ENCODE results near the gene CCR9. TPM values are rescaled to one million over a fixed set of nuclear protein-coding genes. Genes with fewer than 3 reads are reported as not detected.

The CCR9 gene
- total and polyA plus RNA-seq, 9 donors, result 0.09 TPM; not detected in 8

DNA sequence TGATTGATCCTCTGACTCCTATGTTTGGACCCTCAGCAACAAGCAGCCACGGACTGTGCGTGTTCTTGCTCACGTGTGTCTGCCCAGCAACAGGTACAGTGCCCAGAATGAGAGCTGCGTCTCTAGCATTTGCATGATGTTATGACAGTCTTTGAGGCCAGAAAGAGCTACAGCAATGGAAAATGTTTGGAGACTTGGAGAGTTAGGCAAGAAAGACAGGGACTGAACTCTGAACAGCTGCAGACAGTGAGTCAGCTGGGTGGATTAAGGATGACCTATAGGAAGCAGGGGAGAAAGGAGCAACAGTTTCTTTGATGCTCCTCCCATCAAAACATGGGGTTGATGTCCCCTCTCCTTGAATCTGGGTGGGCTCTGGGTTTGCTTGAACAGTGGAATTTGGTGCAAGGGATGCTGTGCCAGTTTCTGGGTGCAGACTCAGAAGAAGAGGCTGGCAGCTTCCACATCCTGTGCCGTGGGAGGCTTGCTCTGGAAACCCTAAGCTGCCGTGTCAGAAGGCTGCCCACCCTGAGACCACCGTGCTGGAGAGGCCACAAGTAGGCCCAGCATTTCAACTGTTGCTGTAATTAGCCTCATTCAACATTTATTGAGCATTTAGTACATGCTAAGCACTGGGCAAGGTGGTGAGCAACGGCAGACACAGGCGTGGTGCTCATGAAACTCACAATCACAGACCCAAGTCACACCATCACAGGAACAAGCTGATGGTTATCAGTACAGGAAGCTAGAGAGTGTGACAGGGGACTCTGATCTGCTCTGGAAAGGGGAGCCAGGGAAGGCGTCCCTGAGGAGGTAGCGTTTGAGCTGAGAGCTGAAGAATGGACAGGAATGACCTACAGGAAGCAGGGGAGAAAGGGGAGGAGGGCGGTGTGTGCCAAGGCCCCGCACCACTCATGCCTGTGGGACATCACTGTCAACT, 21.7 kb downstream of the CCR9 start:
- peak; percentile 52 for DNase-seq
- Histone ChIP-seq H3K9me3 (replicated peaks; ENCODE audit: control insufficient read depth, low read depth, low read length) (no peaks in the 10 kb centered on the region), H3K4me1 (ENCODE audit: control insufficient read depth, insufficient read depth, low read length) (peaks cover 12% of the 10 kb centered on the region), H3K27ac (ENCODE audit: low read length) (no peak overlapping the region), H3K36me3 (ENCODE audit: control insufficient read depth, insufficient read depth, low read length) (no peaks in the 10 kb centered on the region), H3K27me3 (ENCODE audit: control insufficient read depth, insufficient read depth, low read length) (no peaks in the 10 kb centered on the region), H3K4me3 (ENCODE audit: low read length) (no peak overlapping the region)
- WGBS (ENCODE audit: insufficient coverage), result 64% methylated on average over 9 of the region's 13 CpGs

DNA sequence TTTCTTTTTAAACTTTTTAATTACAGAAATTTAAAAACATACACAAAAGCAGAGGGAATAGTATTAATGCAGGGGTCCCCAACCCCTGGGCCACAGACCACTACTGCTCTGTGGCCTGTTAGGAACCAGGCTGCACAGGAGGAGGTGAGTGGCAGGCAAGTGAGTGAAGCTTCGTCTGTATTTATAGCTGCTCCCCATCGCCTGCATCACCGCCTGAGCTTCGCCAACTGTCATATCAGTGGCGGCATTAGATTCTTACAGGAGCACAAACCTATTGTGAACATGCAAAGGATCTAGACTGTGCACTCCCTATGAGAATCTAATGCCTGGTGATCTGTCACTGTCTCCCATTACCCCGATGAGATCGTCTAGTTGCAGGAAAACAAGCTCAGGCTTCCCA, 22.4 kb downstream of the CCR9 start:
- no peak overlapping the region for H3K4me3 ChIP-seq (ENCODE audit: low read length)
- H3K4me1 ChIP-seq (ENCODE audit: control insufficient read depth, insufficient read depth, low read length), result peaks cover 12% of the 10 kb centered on the region
- H3K27ac ChIP-seq (ENCODE audit: low read length), result no peak overlapping the region
- DNase-seq, result no peak
- no peaks in the 10 kb centered on the region for H3K36me3 ChIP-seq (ENCODE audit: control insufficient read depth, insufficient read depth, low read length)
- H3K27me3 ChIP-seq (ENCODE audit: control insufficient read depth, insufficient read depth, low read length), result no peaks in the 10 kb centered on the region
- WGBS (ENCODE audit: insufficient coverage), result 83% methylated on average over 5 of the region's 7 CpGs
- no peaks in the 10 kb centered on the region for H3K9me3 ChIP-seq (replicated peaks; ENCODE audit: control insufficient read depth, low read depth, low read length)

DNA sequence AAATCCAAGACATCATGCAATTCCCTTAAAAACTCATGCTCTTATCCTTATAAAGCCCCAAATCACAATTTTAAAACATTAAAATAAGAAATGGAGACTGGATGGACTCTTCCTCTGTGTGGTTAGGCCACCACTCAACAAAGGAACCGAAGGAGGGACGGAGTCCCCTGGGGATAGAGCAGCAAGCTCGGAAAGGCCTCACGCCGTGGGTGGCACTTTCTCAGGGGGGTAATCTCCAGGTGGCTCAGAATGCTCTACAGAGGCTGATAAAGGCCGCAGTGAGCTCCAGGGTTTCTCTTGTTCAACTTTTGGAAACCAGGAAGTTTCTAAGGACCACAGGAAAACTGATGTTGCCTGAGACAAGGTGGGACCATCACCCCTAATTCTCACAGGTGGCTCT, 23.2 kb downstream of the CCR9 start:
- Histone ChIP-seq H3K4me3 (ENCODE audit: low read length) (no peak overlapping the region), H3K9me3 (replicated peaks; ENCODE audit: control insufficient read depth, low read depth, low read length) (no peaks in the 10 kb centered on the region), H3K36me3 (ENCODE audit: control insufficient read depth, insufficient read depth, low read length) (no peaks in the 10 kb centered on the region), H3K27me3 (ENCODE audit: control insufficient read depth, insufficient read depth, low read length) (no peaks in the 10 kb centered on the region), H3K27ac (ENCODE audit: low read length) (no peak overlapping the region), H3K4me1 (ENCODE audit: control insufficient read depth, insufficient read depth, low read length) (peaks cover 12% of the 10 kb centered on the region)
- WGBS (ENCODE audit: insufficient coverage), result 74% methylated on average over 6 of the region's 6 CpGs
- no peak for DNase-seq

DNA sequence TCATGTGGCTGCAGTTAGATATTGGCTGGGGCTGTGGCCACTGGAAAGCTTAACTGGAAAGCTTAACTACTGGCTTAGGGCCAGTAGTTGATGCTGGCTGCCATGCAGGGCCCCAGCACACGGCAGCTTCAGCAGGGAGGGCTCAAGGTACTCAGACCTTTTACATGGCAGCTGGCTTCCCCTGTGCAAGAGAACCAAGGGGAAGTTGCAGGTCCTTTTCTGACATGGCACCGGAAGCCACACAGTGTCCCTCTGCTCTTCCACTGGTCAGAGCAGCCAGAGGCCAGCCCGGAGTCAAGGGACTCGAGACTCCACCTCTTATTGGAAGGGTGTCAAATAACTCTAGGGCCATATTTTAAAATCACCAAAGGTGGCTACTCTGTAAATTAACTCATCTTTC, 24.5 kb downstream of the CCR9 start:
- Histone ChIP-seq H3K36me3 (ENCODE audit: control insufficient read depth, insufficient read depth, low read length) (no peaks in the 10 kb centered on the region), H3K27ac (ENCODE audit: low read length) (no peak overlapping the region), H3K4me3 (ENCODE audit: low read length) (no peak overlapping the region), H3K27me3 (ENCODE audit: control insufficient read depth, insufficient read depth, low read length) (no peaks in the 10 kb centered on the region), H3K9me3 (replicated peaks; ENCODE audit: control insufficient read depth, low read depth, low read length) (no peaks in the 10 kb centered on the region), H3K4me1 (ENCODE audit: control insufficient read depth, insufficient read depth, low read length) (peaks cover 12% of the 10 kb centered on the region)
- WGBS (ENCODE audit: insufficient coverage), result 11% methylated on average over 1 of the region's 4 CpGs
- DNase-seq, result no peak

DNA sequence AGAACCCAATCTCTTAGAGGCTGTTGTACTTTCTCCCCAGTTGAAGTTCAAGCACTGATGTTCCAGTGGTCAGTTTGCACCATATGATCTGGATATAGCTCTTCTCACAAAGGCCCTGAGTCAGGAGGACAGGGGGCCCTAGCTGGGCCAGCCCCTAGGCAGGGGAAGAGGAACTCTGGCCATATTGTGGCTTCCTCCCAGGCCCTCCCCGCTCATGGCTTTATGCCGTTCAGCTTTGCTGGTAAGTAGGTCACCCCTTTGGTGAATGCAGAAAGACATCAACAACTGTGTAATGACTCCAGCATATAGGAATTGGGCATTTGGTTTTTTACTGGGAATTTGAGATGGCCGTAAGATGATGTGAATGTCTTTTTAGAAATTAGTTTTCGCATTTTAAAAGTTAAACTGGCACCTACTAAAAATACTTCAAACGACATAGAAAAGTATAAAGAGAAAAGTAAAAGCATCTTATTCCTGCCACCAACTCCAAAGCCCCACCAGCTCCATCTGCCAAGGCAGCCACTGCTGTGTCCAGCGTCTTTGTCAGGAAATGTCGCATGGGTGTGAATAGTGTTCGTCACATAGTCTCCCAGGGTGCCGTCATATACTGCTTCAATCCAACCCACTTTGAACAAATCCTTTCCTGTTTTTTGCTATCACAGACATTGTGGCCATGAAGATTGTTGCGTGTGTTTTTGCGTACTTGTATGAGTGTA, 25.3 kb downstream of the CCR9 start:
- no peak overlapping the region for H3K27ac ChIP-seq (ENCODE audit: low read length)
- 75% methylated on average over 2 of the region's 11 CpGs for WGBS (ENCODE audit: insufficient coverage)
- H3K4me1 ChIP-seq (ENCODE audit: control insufficient read depth, insufficient read depth, low read length), result peaks cover 12% of the 10 kb centered on the region
- H3K4me3 ChIP-seq (ENCODE audit: low read length), result no peak overlapping the region
- no peaks in the 10 kb centered on the region for H3K9me3 ChIP-seq (replicated peaks; ENCODE audit: control insufficient read depth, low read depth, low read length)
- no peak for DNase-seq
- no peaks in the 10 kb centered on the region for H3K27me3 ChIP-seq (ENCODE audit: control insufficient read depth, insufficient read depth, low read length)
- H3K36me3 ChIP-seq (ENCODE audit: control insufficient read depth, insufficient read depth, low read length), result no peaks in the 10 kb centered on the region

DNA sequence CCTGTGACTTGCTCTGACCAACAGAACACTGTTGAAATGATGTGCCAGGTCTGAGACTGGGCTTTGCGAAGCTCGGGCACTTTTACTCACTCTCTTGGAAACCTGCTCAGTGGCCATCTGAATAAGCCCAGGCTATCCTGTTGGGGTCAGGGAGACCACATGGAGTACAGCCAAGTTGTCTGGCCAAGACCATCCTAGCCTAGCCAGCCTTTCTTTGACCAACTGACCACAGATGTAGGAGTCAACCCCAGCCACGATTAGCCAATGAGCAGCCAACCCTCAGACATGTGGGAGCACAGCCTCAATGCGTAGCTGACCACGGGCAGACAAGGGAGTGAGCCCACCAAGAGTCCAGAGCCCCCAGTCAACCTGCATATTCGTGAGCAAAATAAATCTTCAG, 26.1 kb downstream of the CCR9 start:
- no peaks in the 10 kb centered on the region for H3K9me3 ChIP-seq (replicated peaks; ENCODE audit: control insufficient read depth, low read depth, low read length)
- H3K36me3 ChIP-seq (ENCODE audit: control insufficient read depth, insufficient read depth, low read length), result no peaks in the 10 kb centered on the region
- no peak overlapping the region for H3K4me3 ChIP-seq (ENCODE audit: low read length)
- no peak overlapping the region for H3K27ac ChIP-seq (ENCODE audit: low read length)
- H3K4me1 ChIP-seq (ENCODE audit: control insufficient read depth, insufficient read depth, low read length), result peaks cover 7% of the 10 kb centered on the region
- DNase-seq, result no peak
- 96% methylated on average over 5 of the region's 6 CpGs for WGBS (ENCODE audit: insufficient coverage)
- no peaks in the 10 kb centered on the region for H3K27me3 ChIP-seq (ENCODE audit: control insufficient read depth, insufficient read depth, low read length)

DNA sequence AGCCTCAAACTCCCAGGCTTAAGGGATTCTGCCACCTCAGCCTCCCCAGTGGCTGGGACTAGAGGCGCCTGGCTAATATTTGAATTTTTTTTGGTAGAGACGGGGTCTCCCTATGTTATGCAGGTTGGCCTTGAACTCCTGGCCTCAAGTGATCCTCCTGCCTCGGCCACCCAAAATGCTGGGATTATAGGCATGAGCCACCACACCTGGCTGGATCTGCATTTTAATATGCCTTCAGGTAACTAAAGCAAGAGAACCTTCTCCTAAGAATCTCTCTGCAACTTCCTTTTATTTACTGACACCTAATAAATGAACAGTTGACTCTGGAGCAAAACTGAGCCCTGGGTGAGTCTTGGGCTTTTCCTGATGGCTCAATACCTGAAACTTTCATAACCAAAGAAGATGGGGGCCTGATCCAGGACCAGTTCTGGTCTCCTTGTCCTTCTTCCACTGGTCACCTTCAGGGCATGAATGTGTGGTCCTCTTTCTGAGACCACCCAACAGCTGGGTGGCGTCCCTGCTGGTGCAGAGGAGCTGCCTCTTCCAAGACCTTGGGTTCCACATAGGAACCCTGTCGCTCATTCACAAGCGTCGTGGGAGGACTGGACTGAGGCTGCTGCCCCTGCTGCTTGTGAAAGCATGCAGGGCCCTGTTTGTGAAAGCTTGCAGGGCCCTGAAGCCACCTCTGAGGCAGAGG, 28.2 kb downstream of the CCR9 start:
- DNase-seq, result no peak

DNA sequence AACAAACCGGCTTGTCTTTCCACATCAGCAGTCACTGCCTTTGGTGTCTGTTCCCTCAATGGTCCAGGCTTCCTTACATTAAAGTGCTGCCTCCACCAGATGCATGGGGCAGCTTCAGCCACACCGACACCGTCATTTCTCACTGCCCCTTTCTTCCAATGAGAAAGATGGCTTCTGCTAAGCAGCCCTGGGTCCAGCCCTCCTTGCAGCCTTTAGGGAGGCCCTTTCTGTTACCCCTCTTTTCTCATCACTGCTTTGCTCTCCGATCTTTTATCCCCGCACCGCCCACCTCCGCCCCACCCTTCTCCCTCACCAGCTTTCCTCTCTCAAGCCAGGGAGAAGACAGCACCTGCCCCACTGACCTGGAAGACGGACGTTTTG, 28.7 kb downstream of the CCR9 start:
- DNase-seq, result no peak
- WGBS (ENCODE audit: insufficient coverage), result 81% methylated on average over 9 of the region's 9 CpGs

More for the DNA sequence above, 28.2 kb downstream of the CCR9 start:
- H3K4me1 ChIP-seq (ENCODE audit: control insufficient read depth, insufficient read depth, low read length), result no peaks in the 10 kb centered on the region
- WGBS (ENCODE audit: insufficient coverage), result 87% methylated on average over 6 of the region's 7 CpGs
- no peaks in the 10 kb centered on the region for H3K9me3 ChIP-seq (replicated peaks; ENCODE audit: control insufficient read depth, low read depth, low read length)
- no peak overlapping the region for H3K27ac ChIP-seq (ENCODE audit: low read length)
- no peak overlapping the region for H3K4me3 ChIP-seq (ENCODE audit: low read length)
- H3K36me3 ChIP-seq (ENCODE audit: control insufficient read depth, insufficient read depth, low read length), result peaks cover 12% of the 10 kb centered on the region
- H3K27me3 ChIP-seq (ENCODE audit: control insufficient read depth, insufficient read depth, low read length), result no peaks in the 10 kb centered on the region

DNA sequence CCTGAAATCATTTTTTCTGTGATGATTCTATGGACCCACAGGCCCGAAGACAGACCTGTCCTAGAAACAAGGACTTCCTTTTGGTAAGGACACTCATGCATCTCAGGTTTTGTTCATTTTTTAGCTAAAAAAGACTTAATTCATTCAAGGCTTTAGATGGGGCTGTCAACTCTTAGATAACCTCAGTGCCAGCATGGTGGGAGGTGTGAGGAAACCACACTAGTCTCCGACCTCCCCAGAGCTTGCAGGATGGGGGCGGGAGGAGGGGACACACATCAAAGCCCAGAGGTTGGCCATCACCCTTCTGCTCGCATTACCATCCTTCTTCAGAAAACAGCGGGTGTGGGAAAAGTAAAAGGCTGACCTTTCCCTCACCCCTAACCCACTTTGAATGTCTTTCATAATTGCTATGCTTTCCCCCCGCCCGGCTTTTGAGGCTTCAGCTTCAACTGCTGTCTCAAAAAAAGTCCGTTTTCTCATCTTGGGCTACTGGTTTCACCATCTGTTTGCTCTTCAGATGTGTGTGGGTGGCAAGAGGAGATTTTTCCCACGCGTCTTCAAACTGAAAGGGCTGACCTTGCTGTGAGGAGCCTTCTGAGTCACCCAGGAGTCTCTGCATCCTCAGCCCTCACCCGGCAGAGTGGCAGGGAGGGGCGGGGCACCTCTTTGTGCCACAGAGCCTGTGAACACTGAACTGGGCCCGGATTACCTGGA, 29.3 kb downstream of the CCR9 start:
- peak; percentile 31 for DNase-seq
- Histone ChIP-seq H3K4me3 (ENCODE audit: low read length) (no peak overlapping the region), H3K27me3 (ENCODE audit: control insufficient read depth, insufficient read depth, low read length) (no peaks in the 10 kb centered on the region), H3K9me3 (replicated peaks; ENCODE audit: control insufficient read depth, low read depth, low read length) (no peaks in the 10 kb centered on the region), H3K4me1 (ENCODE audit: control insufficient read depth, insufficient read depth, low read length) (no peaks in the 10 kb centered on the region), H3K27ac (ENCODE audit: low read length) (no peak overlapping the region), H3K36me3 (ENCODE audit: control insufficient read depth, insufficient read depth, low read length) (peaks cover 23% of the 10 kb centered on the region)
- 26% methylated on average over 5 of the region's 13 CpGs for WGBS (ENCODE audit: insufficient coverage)

More for the DNA sequence above, 28.7 kb downstream of the CCR9 start:
- peaks cover 16% of the 10 kb centered on the region for H3K36me3 ChIP-seq (ENCODE audit: control insufficient read depth, insufficient read depth, low read length)
- H3K9me3 ChIP-seq (replicated peaks; ENCODE audit: control insufficient read depth, low read depth, low read length), result no peaks in the 10 kb centered on the region
- no peak overlapping the region for H3K4me3 ChIP-seq (ENCODE audit: low read length)
- H3K4me1 ChIP-seq (ENCODE audit: control insufficient read depth, insufficient read depth, low read length), result no peaks in the 10 kb centered on the region
- H3K27me3 ChIP-seq (ENCODE audit: control insufficient read depth, insufficient read depth, low read length), result no peaks in the 10 kb centered on the region
- no peak overlapping the region for H3K27ac ChIP-seq (ENCODE audit: low read length)

Measured in muscle of leg (tissue), 11 donors.